TTC549 (cell line): Measurements from ENCODE around the gene SMIM35.

Source experiments
- FAIRE-seq: peaks from 2 replicates; lab custom pipeline; 2012; peaks lifted over from hg19 to GRCh38; lab: Jason Lieb, UNC

Gene SMIM35

GRCh38 chr11:118057251-118058145, 29.3 kb downstream of the SMIM35 start:
- no peak for FAIRE-seq

- no peak for FAIRE-seq
Observed at GRCh38 chr11:118056806-118057205, 30.0 kb downstream of the SMIM35 start.

- no peak for FAIRE-seq
Observed at GRCh38 chr11:118055966-118056365, 30.8 kb downstream of the SMIM35 start.

GRCh38 chr11:118054712-118055640, 31.8 kb downstream of the SMIM35 start:
- no peak for FAIRE-seq

GRCh38 chr11:118052581-118053206, 34.1 kb downstream of the SMIM35 start:
- no peak for FAIRE-seq

- FAIRE-seq = no peak
Observed at GRCh38 chr11:118051611-118052461, 34.9 kb downstream of the SMIM35 start.

GRCh38 chr11:118051136-118051610, 35.6 kb downstream of the SMIM35 start:
- no peak for FAIRE-seq

- FAIRE-seq = no peak
Observed at GRCh38 chr11:118050208-118050891, 36.4 kb downstream of the SMIM35 start.

GRCh38 chr11:118049771-118050170, 37.0 kb downstream of the SMIM35 start:
- no peak for FAIRE-seq

- FAIRE-seq = no peak
Observed at GRCh38 chr11:118048472-118049370, 38.0 kb downstream of the SMIM35 start.

- FAIRE-seq = no peak
Observed at GRCh38 chr11:118047749-118048148, 39.0 kb downstream of the SMIM35 start.

- FAIRE-seq = no peak
Observed at GRCh38 chr11:118046964-118047700, 39.6 kb downstream of the SMIM35 start.

- FAIRE-seq = no peak
Observed at GRCh38 chr11:118046051-118046963, 40.5 kb downstream of the SMIM35 start.

GRCh38 chr11:118045191-118045590, 41.6 kb downstream of the SMIM35 start:
- no peak for FAIRE-seq

- no peak for FAIRE-seq
Observed at GRCh38 chr11:118042796-118043195, 44.0 kb downstream of the SMIM35 start.

GRCh38 chr11:118042141-118042540, 44.6 kb downstream of the SMIM35 start:
- no peak for FAIRE-seq

- no peak for FAIRE-seq
Observed at GRCh38 chr11:118033443-118033842, 53.3 kb downstream of the SMIM35 start.

- no peak for FAIRE-seq
Observed at GRCh38 chr11:118028626-118029025, 58.1 kb downstream of the SMIM35 start.
